GM10266 (cell line): ENCODE results near the gene POU2F1.

Experiments used
- DNase-seq: peaks from one replicate; pipeline ENCODE4 v3.0.0; 2012; ENCODE audit errors: extremely low spot score
- TF ChIP-seq, protein P1 (sequence below): IDR thresholded peaks from 2 replicates; pipeline ENCODE4 v1.5.1; 2012; ENCODE audit warnings: mild to moderate bottlenecking, low read depth; ENCODE audit not compliant: control insufficient read depth, insufficient read depth; ENCODE audit errors: missing control alignments

Gene POU2F1

DNA sequence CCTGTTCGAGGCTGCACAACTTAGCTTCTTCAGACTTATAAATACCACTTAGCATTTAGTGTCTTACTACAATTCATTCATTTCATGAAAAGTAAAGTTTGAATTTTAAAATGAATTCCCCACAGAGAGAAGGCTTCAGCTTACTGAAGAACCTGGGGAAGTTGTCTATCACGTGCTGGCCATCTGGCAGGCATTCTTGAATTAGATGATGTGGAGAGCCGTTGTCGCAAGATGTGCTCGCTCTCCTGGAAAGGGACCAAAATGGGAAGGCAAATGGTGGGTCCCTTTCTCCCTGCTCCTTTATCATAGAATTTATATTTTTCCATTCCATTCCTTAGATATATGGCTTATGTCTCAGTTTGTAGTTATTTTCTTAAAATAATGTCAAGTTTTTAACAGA is 207.2 kb downstream of the POU2F1 start:
- TF ChIP-seq, protein P1, sequence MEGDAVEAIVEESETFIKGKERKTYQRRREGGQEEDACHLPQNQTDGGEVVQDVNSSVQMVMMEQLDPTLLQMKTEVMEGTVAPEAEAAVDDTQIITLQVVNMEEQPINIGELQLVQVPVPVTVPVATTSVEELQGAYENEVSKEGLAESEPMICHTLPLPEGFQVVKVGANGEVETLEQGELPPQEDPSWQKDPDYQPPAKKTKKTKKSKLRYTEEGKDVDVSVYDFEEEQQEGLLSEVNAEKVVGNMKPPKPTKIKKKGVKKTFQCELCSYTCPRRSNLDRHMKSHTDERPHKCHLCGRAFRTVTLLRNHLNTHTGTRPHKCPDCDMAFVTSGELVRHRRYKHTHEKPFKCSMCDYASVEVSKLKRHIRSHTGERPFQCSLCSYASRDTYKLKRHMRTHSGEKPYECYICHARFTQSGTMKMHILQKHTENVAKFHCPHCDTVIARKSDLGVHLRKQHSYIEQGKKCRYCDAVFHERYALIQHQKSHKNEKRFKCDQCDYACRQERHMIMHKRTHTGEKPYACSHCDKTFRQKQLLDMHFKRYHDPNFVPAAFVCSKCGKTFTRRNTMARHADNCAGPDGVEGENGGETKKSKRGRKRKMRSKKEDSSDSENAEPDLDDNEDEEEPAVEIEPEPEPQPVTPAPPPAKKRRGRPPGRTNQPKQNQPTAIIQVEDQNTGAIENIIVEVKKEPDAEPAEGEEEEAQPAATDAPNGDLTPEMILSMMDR, result no peak
- no peak for DNase-seq

DNA sequence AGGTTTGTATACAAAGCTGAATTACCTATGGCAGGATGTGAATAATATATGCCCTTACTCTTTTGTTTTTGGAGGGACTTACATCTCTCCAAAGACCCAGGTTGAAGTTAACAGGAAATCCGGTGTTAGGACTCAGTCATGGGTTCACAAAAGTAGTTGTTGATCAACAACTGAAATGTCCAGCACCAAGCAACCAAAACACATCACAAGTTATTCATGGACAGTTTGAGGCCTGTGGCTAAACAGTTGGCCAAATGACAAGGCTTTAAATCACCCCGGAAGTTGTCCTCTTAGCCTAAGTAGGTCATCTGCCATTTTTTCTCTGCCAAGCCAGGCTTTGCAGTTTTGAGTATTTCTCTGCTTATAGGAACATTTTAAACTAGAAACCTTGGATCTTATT is 207.7 kb downstream of the POU2F1 start:
- TF ChIP-seq, protein P1, result no peak
- no peak for DNase-seq

DNA sequence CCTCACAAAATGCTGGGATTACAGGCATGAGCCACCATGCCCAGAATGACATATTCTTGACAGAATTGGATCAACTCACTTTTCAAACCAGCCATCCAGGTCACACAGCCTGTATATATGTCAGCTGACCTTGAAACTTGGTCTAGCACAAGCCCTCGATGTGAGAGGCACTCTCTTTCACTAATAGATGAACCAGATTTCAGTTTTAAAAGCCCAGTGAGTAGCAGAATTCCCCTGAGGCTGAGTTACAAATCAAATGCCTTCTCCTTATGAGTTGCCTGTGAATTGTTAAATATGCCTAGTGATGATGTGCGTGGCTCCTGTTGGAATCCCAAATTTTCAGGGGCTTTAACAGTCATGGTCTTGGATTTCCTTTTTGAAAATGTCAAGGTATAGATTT is 208.9 kb downstream of the POU2F1 start:
- no peak for DNase-seq
- TF ChIP-seq, protein P1, result no peak

DNA sequence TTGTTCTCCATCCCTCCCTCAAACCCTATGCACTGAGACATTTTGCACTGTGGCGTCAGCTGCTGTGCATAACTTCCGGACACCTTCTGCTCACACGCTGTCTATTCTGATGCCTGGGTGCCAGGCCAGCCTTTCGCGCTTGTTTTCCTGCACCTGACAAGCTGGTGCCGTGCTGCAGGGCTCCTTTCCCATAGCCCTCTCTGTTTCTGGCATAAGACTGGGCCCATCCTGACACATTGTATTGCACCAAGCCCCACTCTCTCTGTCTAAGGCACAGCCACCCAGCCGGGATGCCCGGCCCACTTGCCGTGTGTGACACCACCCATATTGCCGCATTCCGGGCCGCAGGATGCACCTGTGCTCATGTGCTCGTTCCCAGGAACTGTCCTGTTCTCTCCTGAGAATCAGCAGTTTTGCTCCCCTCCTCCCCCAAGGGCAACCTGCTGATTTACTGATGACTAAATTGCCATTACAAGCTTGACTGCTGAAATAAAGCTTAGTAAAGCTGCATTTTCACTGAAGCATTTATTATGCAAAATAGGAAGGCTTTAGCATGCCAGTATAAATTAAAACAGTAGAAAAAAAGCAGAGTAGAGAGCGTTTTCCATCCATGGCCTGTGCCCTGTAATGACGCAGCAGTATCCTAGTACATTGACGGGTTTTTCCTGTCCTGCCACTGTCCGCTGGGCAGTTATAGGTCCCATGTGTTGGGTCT is 209.6 kb downstream of the POU2F1 start:
- TF ChIP-seq, protein P1, result no peak
- no peak for DNase-seq

DNA sequence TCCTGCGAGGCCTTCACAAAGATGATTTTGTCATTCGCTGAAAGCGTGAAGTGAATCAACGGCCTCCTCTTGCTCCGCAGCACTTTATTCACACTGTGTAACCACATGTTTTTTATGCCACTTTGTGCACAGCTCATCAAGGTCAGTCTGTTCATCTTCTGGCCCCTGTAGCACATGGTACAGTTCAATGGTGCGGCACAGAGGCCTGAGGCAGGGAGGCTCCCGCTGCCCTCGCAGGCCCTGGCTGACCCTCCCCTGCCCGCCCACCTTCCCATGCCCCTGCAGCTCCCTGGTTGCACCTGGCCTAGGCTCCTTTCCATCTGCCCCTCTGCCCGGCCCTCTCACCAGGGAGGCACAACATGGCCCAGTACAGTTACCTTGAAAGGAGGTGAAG is 210.2 kb downstream of the POU2F1 start:
- no peak for DNase-seq

DNA sequence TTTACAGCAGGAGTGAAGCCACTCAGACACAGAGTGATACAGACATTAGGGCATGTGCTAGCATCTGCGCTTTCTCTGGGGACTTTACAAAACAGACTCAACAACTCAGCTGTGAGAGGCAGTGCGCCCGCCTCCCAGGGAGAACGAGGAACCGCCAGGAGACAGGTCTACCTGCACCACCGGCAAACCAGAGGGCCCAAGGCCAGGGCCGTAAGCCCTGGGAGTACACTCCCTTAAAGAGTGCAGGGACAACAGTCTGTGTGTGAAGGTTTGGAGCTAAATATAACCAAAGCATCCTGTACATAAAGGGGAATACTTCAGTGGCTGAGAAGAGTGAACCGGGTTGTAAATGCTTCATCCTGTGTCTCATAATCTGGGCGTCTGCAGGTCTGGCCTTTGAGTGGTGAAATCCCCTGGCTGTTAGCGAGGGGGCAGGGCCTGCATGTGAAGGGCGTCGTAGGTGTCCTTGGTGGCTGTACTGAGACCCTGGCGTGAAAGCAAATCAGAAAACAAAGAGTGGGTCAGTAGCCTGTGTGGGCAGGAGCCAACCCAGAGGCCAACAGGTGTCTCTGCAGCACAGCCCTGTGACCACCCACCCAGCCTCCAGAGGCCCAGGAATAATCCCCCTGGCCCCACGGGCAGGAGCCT is 210.7 kb downstream of the POU2F1 start:
- peak; percentile 59 for DNase-seq

More for the DNA sequence above, 210.2 kb downstream of the POU2F1 start:
- TF ChIP-seq, protein P1, result no peak

More for the DNA sequence above, 210.7 kb downstream of the POU2F1 start:
- TF ChIP-seq, protein P1, result no peak
